T-helper 2 cell (primary cell): Measurements from ENCODE around the gene CCSAP.
A peak's percentile ranks its signal among the peaks of the same experiment; 100 is the strongest.

ENCODE experiments used
- DNase-seq, 5 experiments: peaks; one replicate each; pipeline versions ENCODE4 v3.0.0 to v3.0.0-alpha.2; 2012 to 2022

The CCSAP gene

DNA sequence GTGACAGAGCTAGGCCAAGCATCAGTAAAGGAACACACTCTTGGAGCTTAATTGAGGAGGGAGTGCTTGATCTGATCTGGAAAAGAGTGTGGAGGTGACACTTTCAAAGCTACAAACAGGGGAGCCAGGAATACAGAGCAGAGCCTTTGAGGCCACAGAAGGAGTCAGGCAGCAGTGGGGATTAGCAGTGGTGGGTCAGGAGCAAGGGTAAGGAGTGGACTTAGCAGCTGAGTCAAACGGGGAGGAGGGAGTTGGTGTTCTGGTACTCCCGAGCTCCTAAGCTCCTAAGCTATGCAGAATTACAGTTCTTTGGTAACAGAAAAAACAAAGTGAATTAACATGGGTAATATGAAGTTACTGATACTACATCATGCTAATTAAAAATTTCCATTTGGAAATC is 57.4 kb downstream of the CCSAP start:
- no peak for DNase-seq

- no peak for DNase-seq
Measured at GRCh38 chr1:229284887-229285286, 58.0 kb downstream of the CCSAP start.

DNA sequence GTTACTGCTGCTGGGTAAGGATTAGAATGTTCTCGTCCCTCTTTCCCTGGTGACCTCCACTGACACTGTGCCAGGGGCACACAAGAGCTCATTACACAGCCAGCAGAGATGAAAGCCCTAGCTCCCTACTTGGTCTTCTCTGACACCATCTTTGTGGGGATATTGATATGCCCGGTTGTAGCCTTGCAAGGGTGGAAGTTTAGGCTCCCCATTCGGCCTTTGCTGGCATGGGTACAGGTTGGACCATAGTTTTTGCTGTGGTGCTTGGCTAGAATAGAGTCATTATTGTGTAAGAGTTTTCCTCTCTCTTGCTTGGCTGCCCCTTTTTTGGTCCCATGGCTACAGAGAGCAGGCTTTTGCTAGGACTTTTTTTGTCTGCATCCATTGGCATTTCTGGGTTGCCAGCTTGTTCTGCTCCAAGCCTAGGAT is 59.6 kb downstream of the CCSAP start:
- no peak for DNase-seq

GRCh38 chr1:229282295-229282823 is 60.5 kb downstream of the CCSAP start:
- no peak for DNase-seq

DNA sequence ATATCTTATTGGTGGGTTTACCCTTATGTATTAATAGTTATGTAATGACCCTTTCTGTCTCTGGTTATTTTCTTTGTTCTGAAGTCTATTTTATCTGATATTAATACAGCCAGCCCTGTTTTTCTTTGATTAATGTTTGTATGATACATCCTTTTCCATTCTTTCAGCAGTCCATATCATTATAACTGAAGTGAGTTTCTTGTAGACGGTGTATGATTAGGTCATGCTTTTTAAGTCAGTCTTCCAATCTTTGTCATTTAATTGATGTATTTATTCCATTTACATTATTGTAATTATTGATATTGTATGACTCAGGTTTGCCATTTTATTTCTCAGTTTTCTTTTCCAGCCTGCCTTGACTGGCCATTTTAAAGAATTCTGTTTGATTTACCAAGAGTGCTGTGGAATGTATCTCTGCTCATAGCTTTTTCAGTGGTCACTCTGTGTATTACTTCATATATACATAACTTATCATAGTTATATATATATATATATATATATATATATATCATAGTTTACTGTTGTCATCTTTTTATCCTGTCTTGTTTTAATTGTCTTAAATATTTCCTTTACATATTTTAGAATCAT is 61.4 kb downstream of the CCSAP start:
- DNase-seq, result no peak

DNA sequence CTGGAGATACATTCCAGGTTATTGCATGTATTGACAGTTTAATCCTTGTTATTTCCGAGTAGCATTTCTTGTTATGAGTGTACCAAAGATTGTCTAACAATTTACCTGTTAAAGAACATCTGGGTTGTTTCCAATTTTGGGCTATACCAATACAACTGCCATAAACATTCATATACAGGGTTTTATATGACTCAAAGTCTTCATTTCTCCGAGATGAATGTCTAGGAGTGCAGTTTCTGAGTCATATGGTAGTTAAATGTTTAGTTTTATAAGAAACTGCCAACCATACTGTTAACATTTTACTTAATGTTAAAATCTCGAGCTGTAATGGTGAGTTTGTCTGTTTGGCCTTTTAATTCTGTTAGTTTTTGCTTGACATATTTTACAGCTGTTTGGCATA is 61.9 kb downstream of the CCSAP start:
- DNase-seq, result peak in 1 of 5 experiments; percentile 83

DNA sequence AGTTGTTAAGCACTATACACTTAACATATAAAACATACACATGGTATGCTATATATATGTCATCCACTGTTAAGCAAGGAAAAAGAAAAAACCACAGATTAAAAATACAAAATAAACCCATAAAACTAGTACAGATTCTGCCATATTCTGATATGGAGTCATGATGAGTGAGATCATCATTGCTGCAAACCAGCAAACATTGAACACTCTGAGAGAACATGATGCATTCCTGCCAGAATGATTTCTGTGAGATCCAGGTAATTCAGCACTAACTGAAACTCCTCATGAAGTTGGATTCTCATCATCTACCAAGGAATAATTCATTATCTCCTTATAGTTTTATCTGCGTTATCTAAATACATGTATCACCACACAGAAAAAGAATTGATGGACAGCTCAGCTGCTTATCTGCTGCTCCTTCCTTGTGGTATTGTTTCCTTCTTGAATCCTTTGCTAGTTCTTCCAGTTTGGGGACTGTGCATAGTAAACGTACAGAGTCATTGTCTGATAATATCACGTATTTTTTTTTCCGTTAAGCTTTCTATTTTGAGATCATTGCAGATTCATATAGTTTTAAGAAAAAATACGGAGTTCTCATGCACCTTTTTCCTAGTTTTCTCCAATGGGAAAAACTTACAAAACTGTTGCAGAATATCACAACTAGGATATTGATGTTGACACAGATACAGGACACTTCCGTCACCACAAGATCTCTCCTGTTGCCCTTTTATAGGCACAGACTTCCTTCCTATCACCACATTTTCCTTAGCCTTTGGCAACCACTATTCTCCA is 62.6 kb downstream of the CCSAP start:
- DNase-seq, result no peak

GRCh38 chr1:229279242-229279641 is 63.6 kb downstream of the CCSAP start:
- DNase-seq, result no peak

- no peak for DNase-seq
Measured at GRCh38 chr1:229278120-229278741, 64.6 kb downstream of the CCSAP start.

DNA sequence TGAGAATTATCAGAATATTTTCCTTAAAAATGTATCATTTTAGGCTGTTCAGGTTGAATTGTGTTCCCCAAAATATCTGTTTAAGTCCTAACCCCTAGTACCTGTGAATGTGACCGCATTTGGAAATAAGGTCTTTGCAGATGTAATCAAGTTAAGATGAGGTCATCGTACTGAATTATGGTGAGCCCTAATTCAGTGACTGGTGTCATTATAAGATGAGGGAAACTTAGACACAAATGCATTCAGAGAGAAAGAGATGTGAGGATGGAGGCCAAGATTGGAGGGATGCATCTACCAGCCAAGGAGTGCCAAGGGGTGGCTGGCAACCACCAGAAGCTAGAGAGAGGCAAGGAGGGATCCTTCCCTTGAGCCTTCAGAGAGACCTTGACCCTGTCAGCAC is 67.8 kb downstream of the CCSAP start:
- DNase-seq, result no peak

DNA sequence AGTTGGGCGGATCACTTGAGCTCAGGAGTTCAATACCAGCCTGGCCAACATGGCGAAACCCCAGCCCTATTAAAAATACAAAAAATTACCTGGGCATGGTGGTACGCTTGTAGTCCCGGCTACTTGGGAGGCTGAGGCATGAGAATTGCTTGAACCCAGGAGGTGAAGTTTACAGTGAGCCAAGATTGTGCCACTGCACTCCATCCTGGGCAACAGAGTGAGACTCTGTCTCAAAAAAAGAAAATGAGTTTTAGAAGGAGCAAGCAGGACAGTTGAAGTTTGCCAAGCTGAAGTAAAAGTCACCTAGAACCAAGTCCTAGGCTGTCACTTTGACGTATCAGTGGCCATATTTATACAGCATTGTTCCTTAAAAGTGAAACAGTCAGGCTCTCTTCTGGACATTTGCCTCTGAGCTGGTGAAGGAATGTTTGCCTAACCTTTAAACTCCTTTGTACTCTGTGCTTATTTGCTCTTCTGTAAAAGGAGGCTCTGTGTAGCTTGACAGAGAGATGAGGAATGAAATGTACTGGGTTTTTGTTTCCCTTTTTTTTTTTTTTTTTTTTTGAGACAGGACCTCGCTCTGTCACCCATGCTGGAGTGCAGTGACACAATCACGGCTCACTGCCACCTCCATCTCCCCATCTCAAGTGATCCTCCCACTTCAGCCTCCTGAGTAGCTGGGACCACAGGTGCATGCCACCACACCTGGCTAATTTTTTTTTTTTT is 69.2 kb downstream of the CCSAP start:
- DNase-seq, result no peak

- no peak for DNase-seq
Measured at GRCh38 chr1:229272164-229273158, 70.4 kb downstream of the CCSAP start.

DNA sequence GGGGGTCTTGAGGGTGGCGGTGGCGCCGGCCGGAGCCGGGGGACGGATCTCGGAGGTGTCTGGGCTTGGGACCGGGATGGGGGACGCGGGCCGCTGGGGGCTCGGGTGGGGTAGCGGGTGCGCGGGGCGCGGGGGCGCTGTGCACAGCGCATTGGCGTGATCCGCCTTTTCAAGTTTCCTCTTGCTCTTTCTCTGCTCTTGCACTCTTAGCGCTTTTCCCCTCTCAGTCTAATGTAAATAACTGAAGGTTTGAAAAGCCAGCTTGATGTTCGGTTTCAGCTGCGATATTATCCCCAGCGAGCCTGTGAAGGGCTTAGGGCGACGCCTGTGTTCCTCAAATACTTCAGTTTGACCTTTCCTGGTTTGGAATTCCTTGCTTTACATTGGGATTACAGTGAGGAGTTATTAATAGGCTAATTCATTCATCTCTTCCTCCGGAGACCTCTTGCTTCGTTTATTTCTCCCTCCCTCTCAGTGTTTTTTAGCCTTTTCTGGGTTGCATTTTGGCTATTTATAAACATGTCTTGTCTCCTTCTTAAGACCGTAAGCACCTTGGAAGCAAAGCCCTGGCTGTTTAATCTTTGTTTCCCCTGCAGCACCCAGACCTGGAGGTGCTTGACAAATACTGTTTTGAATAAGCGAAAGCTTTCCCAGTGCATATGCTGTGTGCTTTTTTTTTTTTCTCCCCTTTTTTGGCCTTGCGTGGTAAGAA is 71.2 kb downstream of the CCSAP start:
- peak in 2 of 5 experiments; percentile 16 to 64 for DNase-seq
